SK-N-SH treated with all-trans-retinoic acid at 6 μM for 48 hours (cell line): ENCODE results near the gene GSAP.
A peak's percentile ranks its signal among the peaks of the same experiment; 100 is the strongest.

Experiments
- ATAC-seq: fragments of 200-7000 bp; cut with Tn5 transposase; 3 replicates; pipeline ENCODE4 v1.9.1; 2020; ENCODE audit warnings: mild to moderate bottlenecking, moderate library complexity
- ARNTL ChIP-seq: fragments of 450-650 bp; formaldehyde crosslinking; IDR thresholded peaks from 2 replicates; pipeline ENCODE4 v1.5.0; 2020; ENCODE audit warnings: low read depth, mild to moderate bottlenecking, moderate library complexity, borderline replicate concordance
- BACH2 ChIP-seq: fragments of 250-450 bp; sonication (Bioruptor Pico); IDR thresholded peaks from 2 replicates; pipeline ENCODE4 v1.9.0; 2021; ENCODE audit warnings: mild to moderate bottlenecking, borderline replicate concordance
- CREB5 ChIP-seq: fragments of 250-450 bp; sonication (Bioruptor Pico); IDR thresholded peaks from 2 replicates; pipeline ENCODE4 v1.5.1; 2020; ENCODE audit warnings: low read depth, mild to moderate bottlenecking, moderate library complexity
- CSDC2 ChIP-seq: fragments of 250-450 bp; sonication (Bioruptor Pico); IDR thresholded peaks from 2 replicates; pipeline ENCODE4 v1.5.0; 2020; ENCODE audit warnings: mild to moderate bottlenecking, moderate library complexity
- CSRNP3 ChIP-seq: fragments of 250-450 bp; sonication (Bioruptor Pico); IDR thresholded peaks from 2 replicates; pipeline ENCODE4 v1.5.1; 2021; ENCODE audit warnings: mild to moderate bottlenecking, moderate library complexity
- ESRRG ChIP-seq: fragments of 250-450 bp; sonication (Bioruptor Pico); IDR thresholded peaks from 2 replicates; pipeline ENCODE4 v1.6.1; 2021; ENCODE audit warnings: mild to moderate bottlenecking
- GLIS3 ChIP-seq: fragments of 250-450 bp; sonication (Bioruptor Pico); IDR thresholded peaks from 2 replicates; pipeline ENCODE4 v1.5.0; 2020; ENCODE audit warnings: mild to moderate bottlenecking, moderate library complexity
- ISL1 ChIP-seq: fragments of 250-450 bp; sonication (Bioruptor Pico); IDR thresholded peaks from 2 replicates; pipeline ENCODE4 v2.1.2; 2022; ENCODE audit warnings: mild to moderate bottlenecking, moderate library complexity
- OSR1 ChIP-seq: fragments of 250-450 bp; sonication (Bioruptor Pico); IDR thresholded peaks from 2 replicates; pipeline ENCODE4 v1.8.0; 2022; ENCODE audit warnings: moderate library complexity, mild to moderate bottlenecking, inconsistent platforms
- PATZ1 ChIP-seq: fragments of 250-450 bp; sonication (Bioruptor Pico); IDR thresholded peaks from 2 replicates; pipeline ENCODE4 v1.8.0; 2020; ENCODE audit warnings: mild to moderate bottlenecking, moderate library complexity, borderline replicate concordance
- POU6F1 ChIP-seq: fragments of 250-450 bp; sonication (Bioruptor Pico); IDR thresholded peaks from 2 replicates; pipeline ENCODE4 v1.8.0; 2021; ENCODE audit warnings: low read depth, mild to moderate bottlenecking, moderate library complexity, borderline replicate concordance
- RARB ChIP-seq: fragments of 250-450 bp; sonication (Bioruptor Pico); IDR thresholded peaks from 2 replicates; pipeline ENCODE4 v1.8.0; 2021; ENCODE audit warnings: mild to moderate bottlenecking, moderate library complexity
- SNAI2 ChIP-seq: fragments of 250-450 bp; sonication (Bioruptor Pico); IDR thresholded peaks from 2 replicates; pipeline ENCODE4 v1.5.0; 2020; ENCODE audit warnings: mild to moderate bottlenecking, moderate library complexity
- TCF4 ChIP-seq: fragments of 250-450 bp; sonication (Bioruptor Pico); IDR thresholded peaks from 2 replicates; pipeline ENCODE4 v1.8.0; 2021; ENCODE audit warnings: mild to moderate bottlenecking, moderate library complexity, borderline replicate concordance
- TOX ChIP-seq: fragments of 250-450 bp; sonication (Bioruptor Pico); IDR thresholded peaks from 2 replicates; pipeline ENCODE4 v1.8.0; 2021; ENCODE audit warnings: mild to moderate bottlenecking, moderate library complexity, borderline replicate concordance
- TSHZ2 ChIP-seq: fragments of 250-450 bp; sonication (Bioruptor Pico); IDR thresholded peaks from 2 replicates; pipeline ENCODE4 v1.5.0; 2020; ENCODE audit warnings: mild to moderate bottlenecking, moderate library complexity
- ZC3H10 ChIP-seq: fragments of 250-450 bp; sonication (Bioruptor Pico); IDR thresholded peaks from 2 replicates; pipeline ENCODE4 v1.5.1; 2021; ENCODE audit warnings: mild to moderate bottlenecking, moderate library complexity
- ZFP3 ChIP-seq: fragments of 250-450 bp; sonication (Bioruptor Pico); IDR thresholded peaks from 2 replicates; pipeline ENCODE4 v1.5.0; 2020; ENCODE audit warnings: mild to moderate bottlenecking, moderate library complexity
- ZFP30 ChIP-seq: fragments of 450-650 bp; formaldehyde crosslinking; IDR thresholded peaks from 2 replicates; pipeline ENCODE4 v1.5.0; 2022; ENCODE audit warnings: mild to moderate bottlenecking, moderate library complexity
- ZNF565 ChIP-seq: fragments of 450-650 bp; formaldehyde crosslinking; conservative IDR thresholded peaks from 2 replicates; pipeline ENCODE4 v1.5.0; 2020; ENCODE audit warnings: low read depth, mild to moderate bottlenecking, moderate library complexity
- ZNF70 ChIP-seq: fragments of 450-650 bp; formaldehyde crosslinking; IDR thresholded peaks from 2 replicates; pipeline ENCODE4 v1.5.0; 2020; ENCODE audit warnings: mild to moderate bottlenecking, moderate library complexity
- ZNF8 ChIP-seq: fragments of 450-650 bp; formaldehyde crosslinking; IDR thresholded peaks from 2 replicates; pipeline ENCODE4 v1.5.0; 2020; ENCODE audit warnings: mild to moderate bottlenecking, moderate library complexity

The GSAP gene

GRCh38 chr7:77351539-77352004, 64.6 kb downstream of the GSAP start:
- TF ChIP-seq GLIS3 (no peak), CSDC2 (0 out of 2 replicates have a peak, but pooled peaks have one; percentile 62), OSR1 (CRISPR knock-in tag) (no peak)
- ATAC-seq, result no peak

- no peak for TF ChIP-seq CREB5
- no peak for TF ChIP-seq TCF4 (CRISPR knock-in tag)
- no peak for TF ChIP-seq ISL1 (CRISPR knock-in tag)
- no peak for TF ChIP-seq ZFP3 (CRISPR knock-in tag)
- TF ChIP-seq ESRRG (CRISPR knock-in tag), result no peak
- TF ChIP-seq TOX, result no peak
- no peak for TF ChIP-seq CSDC2
- TF ChIP-seq TSHZ2 (CRISPR knock-in tag), result no peak
- no peak for TF ChIP-seq PATZ1 (CRISPR knock-in tag)
- no peak for TF ChIP-seq ZC3H10
- no peak for TF ChIP-seq CSRNP3 (CRISPR knock-in tag)
- TF ChIP-seq ZFP30 (CRISPR knock-in tag), result no peak
- TF ChIP-seq, all 23 proteins: peak for 0
- ATAC-seq, result peak; percentile 47
Measured at GRCh38 chr7:77349141-77349540, 67.0 kb downstream of the GSAP start.

GRCh38 chr7:77348371-77348813, 67.8 kb downstream of the GSAP start:
- peak; percentile 83 for ATAC-seq
- TF ChIP-seq POU6F1 (CRISPR knock-in tag) (0 out of 2 replicates have a peak, but pooled peaks have one; percentile 25), ARNTL (no peak), ZFP30 (CRISPR knock-in tag) (0 out of 2 replicates have a peak, but pooled peaks have one; percentile 11), SNAI2 (CRISPR knock-in tag) (peak; percentile 68; the same call in 1 of the 2 replicates), ISL1 (CRISPR knock-in tag) (peak; percentile 95), GLIS3 (no peak), ZNF8 (CRISPR knock-in tag) (no peak), BACH2 (CRISPR knock-in tag) (no peak), RARB (CRISPR knock-in tag) (no peak), CREB5 (peak; percentile 82; the same call in 1 of the 2 replicates), ZC3H10 (no peak), ZFP3 (CRISPR knock-in tag) (0 out of 2 replicates have a peak, but pooled peaks have one; percentile 66), TOX (peak; percentile 61; the same call in 1 of the 2 replicates), CSDC2 (0 out of 2 replicates have a peak, but pooled peaks have one; percentile 19), OSR1 (CRISPR knock-in tag) (no peak), TSHZ2 (CRISPR knock-in tag) (peak; percentile 78; the same call in 1 of the 2 replicates), ZNF70 (CRISPR knock-in tag) (no peak), ZNF565 (CRISPR knock-in tag) (no peak), CSRNP3 (CRISPR knock-in tag) (peak; percentile 49; the same call in 1 of the 2 replicates)
